GM12878 (cell line): ENCODE measurements around the gene GEMIN8. TPM values are rescaled to one million over a fixed set of nuclear protein-coding genes. Genes with fewer than 3 reads are reported as not detected.

ENCODE experiments used
- ATAC-seq: fragments of 200-7000 bp; cut with Tn5 transposase; 3 replicates; pipeline ENCODE4 v1.9.1; 2020; ENCODE audit warnings: mild to moderate bottlenecking, moderate library complexity
- BruUV-seq: library from RNA; stranded (reverse); fragments of 400-500 nt; replicated peaks from 2 replicates; lab custom pipeline; 2021; lab: Mats Ljungman, UMichigan
- CTCF ChIA-PET: fragments of 300-600 bp; sonication (Branson Sonifier 250); formaldehyde crosslinking; extraction: SDS; loops from one replicate; lab custom pipeline; 2021; ENCODE audit warnings: inconsistent platforms; lab: Yijun Ruan, JAX
- POLR2A ChIA-PET: fragments of 350-600 bp; formaldehyde crosslinking; extraction: SDS; loops from one replicate; lab custom pipeline; 2021; ENCODE audit warnings: inconsistent platforms; lab: Charles Lee
- RAD21 ChIA-PET: fragments of 300-600 bp; sonication (Branson Sonifier 250); formaldehyde crosslinking; loops from one replicate; lab custom pipeline; 2023; ENCODE audit warnings: antibody characterized with exemption; ENCODE audit not compliant: unreplicated experiment; lab: Charles Lee
- SMC1A ChIA-PET: fragments of 300-600 bp; sonication (Branson Sonifier 250); formaldehyde crosslinking; loops from one replicate; lab custom pipeline; 2023; ENCODE audit not compliant: unreplicated experiment, uncharacterized antibody; lab: Charles Lee
- DNase-seq: peaks from one replicate; pipeline ENCODE4 v3.0.0-alpha.2; 2011; ENCODE audit warnings: low read depth, low spot score
- FAIRE-seq: peaks from 3 replicates; lab custom pipeline; 2011; peaks lifted over from hg19 to GRCh38; lab: Jason Lieb, UNC
- H2AFZ ChIP-seq: 2 replicates; pipeline ENCODE4 v1.6.0; 2011; ENCODE audit warnings: low read depth, low read length, control low read depth; ENCODE audit not compliant: control insufficient read depth
- H3K27ac ChIP-seq: 2 replicates; pipeline ENCODE4 v1.5.1; 2011; ENCODE audit warnings: control low read depth; ENCODE audit not compliant: control insufficient read depth, insufficient read depth
- H3K27me3 ChIP-seq, 2 experiments: replicated peaks in 1 of 2; 2 replicates each; pipeline versions ENCODE4 v1.6.0 to v1.6.1; 2011; ENCODE audit warnings: low read length in 1 of 2; ENCODE audit not compliant: control insufficient read depth in 2 of 2, insufficient read depth in 2 of 2
- H3K36me3 ChIP-seq, 2 experiments: 2 replicates each; pipeline ENCODE4 v1.5.1; 2011; ENCODE audit warnings: low read length in 1 of 2; ENCODE audit not compliant: control insufficient read depth in 2 of 2, insufficient read depth in 2 of 2
- H3K4me1 ChIP-seq: 2 replicates; pipeline ENCODE4 v1.6.1; 2011; ENCODE audit warnings: mild to moderate bottlenecking, low read length, moderate library complexity, mixed read lengths; ENCODE audit not compliant: control insufficient read depth, insufficient read depth
- H3K4me2 ChIP-seq: 2 replicates; pipeline ENCODE4 v1.6.0; 2011; ENCODE audit warnings: control low read depth; ENCODE audit not compliant: control insufficient read depth, insufficient read depth
- H3K4me3 ChIP-seq: fragments of 200-600 bp; sonication (generic); 2 replicates; pipeline ENCODE4 v1.5.1; 2016
- H3K79me2 ChIP-seq: 2 replicates; pipeline ENCODE4 v1.6.0; 2011; ENCODE audit warnings: low read length; ENCODE audit not compliant: control insufficient read depth, insufficient read depth
- H3K9ac ChIP-seq: 2 replicates; pipeline ENCODE4 v1.8.0; 2011; ENCODE audit warnings: low read length, control low read depth, mixed read lengths; ENCODE audit not compliant: control insufficient read depth, insufficient read depth
- H3K9me3 ChIP-seq: replicated peaks from 3 replicates; pipeline ENCODE4 v1.5.1; 2011; ENCODE audit warnings: mild to moderate bottlenecking, low read length; ENCODE audit not compliant: control insufficient read depth, insufficient read depth
- H4K20me1 ChIP-seq: 2 replicates; pipeline ENCODE4 v1.6.0; 2011; ENCODE audit not compliant: control insufficient read depth, insufficient read depth
- GATAD2B ChIP-seq: fragments of 450-650 bp; conservative IDR thresholded peaks from 2 replicates; pipeline ENCODE4 v1.6.1; 2017; ENCODE audit warnings: low read depth, mild to moderate bottlenecking, moderate library complexity
- IKZF2 ChIP-seq, 2 experiments: fragments of 450-650 bp; IDR thresholded peaks; 2 replicates each; pipeline ENCODE4 v1.6.1; 2017; ENCODE audit warnings: mild to moderate bottlenecking in 2 of 2, moderate library complexity in 2 of 2
- MTA2 ChIP-seq: fragments of 450-650 bp; IDR thresholded peaks from 2 replicates; pipeline ENCODE4 v1.6.1; 2016; ENCODE audit warnings: low read depth, mild to moderate bottlenecking, moderate library complexity
- MTA3 ChIP-seq: IDR thresholded peaks from 2 replicates; pipeline ENCODE4 v1.6.1; 2012; ENCODE audit warnings: low read length, inconsistent platforms, borderline replicate concordance
- NFXL1 ChIP-seq: fragments of 450-650 bp; IDR thresholded peaks from 2 replicates; pipeline ENCODE4 v1.6.1; 2017; ENCODE audit warnings: antibody characterized with exemption, mild to moderate bottlenecking, borderline replicate concordance
- POLR2A ChIP-seq: IDR thresholded peaks from 2 replicates; pipeline ENCODE4 v1.6.1; 2011; ENCODE audit warnings: low read depth, mild to moderate bottlenecking, low read length
- POU2F2 ChIP-seq: IDR thresholded peaks from 3 replicates; pipeline ENCODE4 v1.6.1; 2011; ENCODE audit warnings: low read depth, mild to moderate bottlenecking, low read length, borderline replicate concordance
- SIN3A ChIP-seq: IDR thresholded peaks from 2 replicates; pipeline ENCODE4 v1.6.1; 2012; ENCODE audit warnings: low read depth, low read length, improper control_type of control experiment
- SREBF2 ChIP-seq: IDR thresholded peaks from 2 replicates; pipeline ENCODE4 v1.6.1; 2012; ENCODE audit warnings: mild to moderate bottlenecking, low read length
- SRF ChIP-seq, 2 experiments: IDR thresholded peaks; 2 replicates each; pipeline ENCODE4 v1.6.1; 2011; ENCODE audit warnings: low read depth in 2 of 2, low read length in 2 of 2, mild to moderate bottlenecking in 1 of 2, moderate library complexity in 1 of 2
- STAT1 ChIP-seq: fragments of 450-650 bp; conservative IDR thresholded peaks from 2 replicates; pipeline ENCODE4 v1.6.1; 2014; ENCODE audit warnings: antibody characterized with exemption, mild to moderate bottlenecking
- TCF3 ChIP-seq: IDR thresholded peaks from 2 replicates; pipeline ENCODE4 v1.6.1; 2012; ENCODE audit warnings: low read depth, mild to moderate bottlenecking, low read length, borderline replicate concordance; ENCODE audit not compliant: insufficient read depth
- ZNF384 ChIP-seq: IDR thresholded peaks from 2 replicates; pipeline ENCODE4 v1.6.1; 2012; ENCODE audit warnings: low read depth, mild to moderate bottlenecking, low read length, improper control_type of control experiment, borderline replicate concordance
- WGBS: methylation state at CpG from one replicate; pipeline ENCODE4 v1.1.6; 2016; ENCODE audit warnings: low lambda C conversion rate; ENCODE audit not compliant: insufficient replicate concordance, insufficient coverage; ENCODE audit errors: missing lambda C conversion rate; 5-methylcytosine and 5-hydroxymethylcytosine counted together
- in situ Hi-C: fragments of 300-500 bp; cut with MboI; formaldehyde crosslinking; loops from 9 replicates; pipeline ENCODE4 v1.14.3; 2018; ENCODE audit warnings: mixed read lengths
- intact Hi-C: fragments of 100-400 bp; cut with micrococcal nuclease; formaldehyde crosslinking; loops from one replicate; pipeline ENCODE4 v1.14.2; 2022; ENCODE audit not compliant: unreplicated experiment
- polyA plus RNA-seq, 11 experiments: library from polyadenylated mRNA; depleted of rRNA in 4 of 11; unstranded in 6 of 11; stranded (reverse) in 5 of 11; fragments of >200 nt; fragmentation: Nextera tagmentation in 4 of 11; fragmentation: Illumina TruSeq in 1 of 11; extraction: Ambion mirVana in 4 of 11; extraction: Trizol in 1 of 11; gene quantifications; 1 replicate in 1 of 11; 2 replicates in 10 of 11; pipeline versions ENCODE4 v1.2.1 to v1.2.3, GENCODE V29; 2011 to 2016; ENCODE audit warnings: inconsistent platforms in 2 of 11, missing spikeins in 2 of 11, low read depth in 1 of 11
- total RNA-seq, 4 experiments: library from RNA; depleted of rRNA in 3 of 4; stranded (reverse); fragments of >200 nt in 3 of 4; fragmentation: Illumina TruSeq in 1 of 4; extraction: Trizol in 1 of 4; gene quantifications; 2 replicates each; pipeline versions ENCODE4 v1.2.1 to v1.2.3, GENCODE V29; 2013 to 2021
- TF ChIP-seq, protein P1 (sequence below): IDR thresholded peaks from 2 replicates; pipeline ENCODE4 v1.6.1; 2011; ENCODE audit warnings: borderline replicate concordance, low read depth, mild to moderate bottlenecking, moderate library complexity, low read length; ENCODE audit not compliant: insufficient read depth, poor library complexity, severe bottlenecking
- TF ChIP-seq, protein P2 (sequence below): IDR thresholded peaks from 2 replicates; pipeline ENCODE4 v1.6.1; 2012; ENCODE audit warnings: low read depth, low read length, improper control_type of control experiment
- TF ChIP-seq, protein P3 (sequence below): fragments of 450-650 bp; IDR thresholded peaks from 2 replicates; pipeline ENCODE4 v1.6.1; 2018; ENCODE audit warnings: borderline replicate concordance, mild to moderate bottlenecking; ENCODE audit not compliant: partially characterized antibody
- TF ChIP-seq, protein P4 (sequence below): fragments of 450-650 bp; IDR thresholded peaks from 2 replicates; pipeline ENCODE4 v1.6.1; 2018; ENCODE audit warnings: mild to moderate bottlenecking, low read depth, moderate library complexity; ENCODE audit not compliant: partially characterized antibody

Gene GEMIN8
- total and polyA plus RNA-seq, 10 of the 15 experiments (the other 5 are each of a cell fraction or from before 2014, with no cell fraction given) = 18.4 to 87.0 (median 27.7) TPM

DNA sequence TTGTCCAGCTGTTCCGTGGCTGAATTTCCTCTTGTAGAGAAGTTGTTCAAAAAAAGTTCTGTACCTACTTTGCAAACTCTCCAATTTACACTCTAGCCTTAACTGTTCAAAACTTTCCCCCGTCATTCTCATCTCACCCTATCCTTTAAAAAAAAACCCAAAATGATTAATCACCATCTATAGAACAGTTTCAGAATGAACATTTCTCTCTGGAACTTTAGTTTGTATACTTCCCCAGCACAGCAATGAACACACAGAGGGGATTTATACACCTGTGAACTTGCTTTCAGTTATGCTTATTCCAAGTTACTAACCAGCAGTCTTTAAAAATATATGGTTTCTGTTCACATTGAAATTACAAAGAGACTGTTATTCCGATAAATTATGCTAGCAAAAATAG, 1.2 kb downstream of the GEMIN8 start:
- in situ Hi-C loops (loop anchor here (5.0 to 10.0 kb wide), 3 partner anchors 124 to 1074 kb away; no protein-coding TSS in a partner anchor), intact Hi-C loops (loop anchor here (2.0 to 5.0 kb wide), 2 partner anchors 176 to 376 kb away; partner anchors contain the start of gene TCEANC)
- peak overlapping the region; percentile 83 for H3K9ac ChIP-seq
- peak overlapping the region; percentile 87 for H3K4me2 ChIP-seq
- DNase-seq (peak; percentile 24), ATAC-seq (peak; percentile 48), FAIRE-seq (no peak)
- RAD21 ChIA-PET = interaction anchor here (0.8 to 5.2 kb wide), 16 partner anchors 13 to 518 kb away, joined by 3 to 28 read pairs (median 5); partner anchors contain the start of genes OFD1 and TRAPPC2
- peaks cover 15% of the 10 kb centered on the region for H3K79me2 ChIP-seq
- peak overlapping the region; percentile 81 for H3K4me3 ChIP-seq
- H3K36me3 ChIP-seq = no peaks in the 10 kb centered on the region
- H4K20me1 ChIP-seq = no peaks in the 10 kb centered on the region
- 0% methylated on average over 3 of the region's 3 CpGs for WGBS
- SMC1A ChIA-PET = interaction anchor here (0.6 to 2.8 kb wide), 18 partner anchors 10 to 1214 kb away, joined by 3 to 19 read pairs (median 3); partner anchors contain the start of gene RAB9A
- CTCF ChIA-PET = interaction anchor here (0.8 to 2.6 kb wide), 15 partner anchors 12 to 521 kb away, joined by 3 to 13 read pairs (median 4); no protein-coding TSS in a partner anchor
- H2AFZ ChIP-seq = no peak overlapping the region; the same call in 1 of the 2 replicates
- H3K27ac ChIP-seq = peak overlapping the region; percentile 77
- no peaks in the 10 kb centered on the region; the same call in 2 of the 3 replicates for H3K9me3 ChIP-seq
- no peaks in the 10 kb centered on the region for H3K27me3 ChIP-seq
- POLR2A ChIA-PET = interaction anchor here (1.1 to 2.3 kb wide), 6 partner anchors 131 to 366 kb away, joined by 3 to 7 read pairs (median 4); partner anchors contain the start of genes OFD1 and TRAPPC2
- peaks cover 6% of the 10 kb centered on the region for H3K4me1 ChIP-seq
- BruUV-seq = TSS peak; percentile 67
- TF ChIP-seq SIN3A (no peak), ZNF384 (peak; percentile 40; the same call in 1 of the 2 replicates), MTA3 (no peak), NFXL1 (no peak), SRF (IDR thresholded peaks at IDR 0.05; ENCODE audit: low read depth in 2 of 2, low read length in 2 of 2) (no peak), POU2F2 (no peak), STAT1 (no peak), TCF3 (no peak), SREBF2 (no peak), GATAD2B (no peak), POLR2A (no peak), MTA2 (no peak; the same call in 1 of the 2 replicates), IKZF2 (IDR thresholded peaks at IDR 0.05) (peak; percentile 25 to 39; a peak in 3 of 4 replicates)
- TF ChIP-seq, protein P1, sequence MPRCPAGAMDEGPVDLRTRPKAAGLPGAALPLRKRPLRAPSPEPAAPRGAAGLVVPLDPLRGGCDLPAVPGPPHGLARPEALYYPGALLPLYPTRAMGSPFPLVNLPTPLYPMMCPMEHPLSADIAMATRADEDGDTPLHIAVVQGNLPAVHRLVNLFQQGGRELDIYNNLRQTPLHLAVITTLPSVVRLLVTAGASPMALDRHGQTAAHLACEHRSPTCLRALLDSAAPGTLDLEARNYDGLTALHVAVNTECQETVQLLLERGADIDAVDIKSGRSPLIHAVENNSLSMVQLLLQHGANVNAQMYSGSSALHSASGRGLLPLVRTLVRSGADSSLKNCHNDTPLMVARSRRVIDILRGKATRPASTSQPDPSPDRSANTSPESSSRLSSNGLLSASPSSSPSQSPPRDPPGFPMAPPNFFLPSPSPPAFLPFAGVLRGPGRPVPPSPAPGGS = no peak
- TF ChIP-seq, protein P2, sequence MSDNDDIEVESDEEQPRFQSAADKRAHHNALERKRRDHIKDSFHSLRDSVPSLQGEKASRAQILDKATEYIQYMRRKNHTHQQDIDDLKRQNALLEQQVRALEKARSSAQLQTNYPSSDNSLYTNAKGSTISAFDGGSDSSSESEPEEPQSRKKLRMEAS = no peak
- TF ChIP-seq, protein P3, sequence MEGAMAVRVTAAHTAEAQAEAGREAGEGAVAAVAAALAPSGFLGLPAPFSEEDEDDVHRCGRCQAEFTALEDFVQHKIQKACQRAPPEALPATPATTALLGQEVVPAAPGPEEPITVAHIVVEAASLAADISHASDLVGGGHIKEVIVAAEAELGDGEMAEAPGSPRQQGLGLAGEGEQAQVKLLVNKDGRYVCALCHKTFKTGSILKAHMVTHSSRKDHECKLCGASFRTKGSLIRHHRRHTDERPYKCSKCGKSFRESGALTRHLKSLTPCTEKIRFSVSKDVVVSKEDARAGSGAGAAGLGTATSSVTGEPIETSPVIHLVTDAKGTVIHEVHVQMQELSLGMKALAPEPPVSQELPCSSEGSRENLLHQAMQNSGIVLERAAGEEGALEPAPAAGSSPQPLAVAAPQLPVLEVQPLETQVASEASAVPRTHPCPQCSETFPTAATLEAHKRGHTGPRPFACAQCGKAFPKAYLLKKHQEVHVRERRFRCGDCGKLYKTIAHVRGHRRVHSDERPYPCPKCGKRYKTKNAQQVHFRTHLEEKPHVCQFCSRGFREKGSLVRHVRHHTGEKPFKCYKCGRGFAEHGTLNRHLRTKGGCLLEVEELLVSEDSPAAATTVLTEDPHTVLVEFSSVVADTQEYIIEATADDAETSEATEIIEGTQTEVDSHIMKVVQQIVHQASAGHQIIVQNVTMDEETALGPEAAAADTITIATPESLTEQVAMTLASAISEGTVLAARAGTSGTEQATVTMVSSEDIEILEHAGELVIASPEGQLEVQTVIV = no peak
- TF ChIP-seq, protein P4, sequence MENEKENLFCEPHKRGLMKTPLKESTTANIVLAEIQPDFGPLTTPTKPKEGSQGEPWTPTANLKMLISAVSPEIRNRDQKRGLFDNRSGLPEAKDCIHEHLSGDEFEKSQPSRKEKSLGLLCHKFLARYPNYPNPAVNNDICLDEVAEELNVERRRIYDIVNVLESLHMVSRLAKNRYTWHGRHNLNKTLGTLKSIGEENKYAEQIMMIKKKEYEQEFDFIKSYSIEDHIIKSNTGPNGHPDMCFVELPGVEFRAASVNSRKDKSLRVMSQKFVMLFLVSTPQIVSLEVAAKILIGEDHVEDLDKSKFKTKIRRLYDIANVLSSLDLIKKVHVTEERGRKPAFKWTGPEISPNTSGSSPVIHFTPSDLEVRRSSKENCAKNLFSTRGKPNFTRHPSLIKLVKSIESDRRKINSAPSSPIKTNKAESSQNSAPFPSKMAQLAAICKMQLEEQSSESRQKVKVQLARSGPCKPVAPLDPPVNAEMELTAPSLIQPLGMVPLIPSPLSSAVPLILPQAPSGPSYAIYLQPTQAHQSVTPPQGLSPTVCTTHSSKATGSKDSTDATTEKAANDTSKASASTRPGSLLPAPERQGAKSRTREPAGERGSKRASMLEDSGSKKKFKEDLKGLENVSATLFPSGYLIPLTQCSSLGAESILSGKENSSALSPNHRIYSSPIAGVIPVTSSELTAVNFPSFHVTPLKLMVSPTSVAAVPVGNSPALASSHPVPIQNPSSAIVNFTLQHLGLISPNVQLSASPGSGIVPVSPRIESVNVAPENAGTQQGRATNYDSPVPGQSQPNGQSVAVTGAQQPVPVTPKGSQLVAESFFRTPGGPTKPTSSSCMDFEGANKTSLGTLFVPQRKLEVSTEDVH = no peak
